ENCODE measurements around the gene TXNL4A.

GRCh38 chr18:79952996-79953559 lies 35.3 kb downstream of the TXNL4A start:
- TF ChIP-seq, protein P1, sequence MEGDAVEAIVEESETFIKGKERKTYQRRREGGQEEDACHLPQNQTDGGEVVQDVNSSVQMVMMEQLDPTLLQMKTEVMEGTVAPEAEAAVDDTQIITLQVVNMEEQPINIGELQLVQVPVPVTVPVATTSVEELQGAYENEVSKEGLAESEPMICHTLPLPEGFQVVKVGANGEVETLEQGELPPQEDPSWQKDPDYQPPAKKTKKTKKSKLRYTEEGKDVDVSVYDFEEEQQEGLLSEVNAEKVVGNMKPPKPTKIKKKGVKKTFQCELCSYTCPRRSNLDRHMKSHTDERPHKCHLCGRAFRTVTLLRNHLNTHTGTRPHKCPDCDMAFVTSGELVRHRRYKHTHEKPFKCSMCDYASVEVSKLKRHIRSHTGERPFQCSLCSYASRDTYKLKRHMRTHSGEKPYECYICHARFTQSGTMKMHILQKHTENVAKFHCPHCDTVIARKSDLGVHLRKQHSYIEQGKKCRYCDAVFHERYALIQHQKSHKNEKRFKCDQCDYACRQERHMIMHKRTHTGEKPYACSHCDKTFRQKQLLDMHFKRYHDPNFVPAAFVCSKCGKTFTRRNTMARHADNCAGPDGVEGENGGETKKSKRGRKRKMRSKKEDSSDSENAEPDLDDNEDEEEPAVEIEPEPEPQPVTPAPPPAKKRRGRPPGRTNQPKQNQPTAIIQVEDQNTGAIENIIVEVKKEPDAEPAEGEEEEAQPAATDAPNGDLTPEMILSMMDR (IDR thresholded peaks at IDR 0.05; ENCODE audit: borderline replicate concordance, extremely low read depth, low read length, poor library complexity, severe bottlenecking) = no peak
- TF ChIP-seq EZH2 (IDR thresholded peaks at IDR 0.05; ENCODE audit: borderline replicate concordance, low read depth, low read length, severe bottlenecking) = no peak

Data from DND-41 (cell line).